Nephron progenitor cell (in vitro differentiated cells): ENCODE data around the gene VSTM5.

Experiments used
- DNase-seq: peaks from one replicate; pipeline ENCODE4 v3.0.0; 2021
- H3K27ac Mint-ChIP-seq: 2 replicates; pipeline ENCODE4 v1.8.0; 2021; ENCODE audit warnings: mild to moderate bottlenecking, moderate library complexity, mixed read lengths
- H3K27me3 Mint-ChIP-seq: 2 replicates; pipeline ENCODE4 v1.8.0; 2021; ENCODE audit warnings: mild to moderate bottlenecking, low read depth, mixed read lengths; ENCODE audit not compliant: poor library complexity
- H3K36me3 Mint-ChIP-seq: 2 replicates; pipeline ENCODE4 v1.8.0; 2021; ENCODE audit warnings: low read depth, mixed read lengths
- H3K4me1 Mint-ChIP-seq: 2 replicates; pipeline ENCODE4 v1.8.0; 2021; ENCODE audit warnings: mixed read lengths
- H3K4me3 Mint-ChIP-seq: 2 replicates; pipeline ENCODE4 v1.8.0; 2021; ENCODE audit warnings: mild to moderate bottlenecking, moderate library complexity, mixed read lengths
- H3K9me3 Mint-ChIP-seq: 2 replicates; pipeline ENCODE4 v1.8.0; 2021; ENCODE audit warnings: mild to moderate bottlenecking, moderate library complexity, mixed read lengths
- CTCF ChIP-seq: fragments of 200-600 bp; sonication (generic); IDR thresholded peaks from 2 replicates; pipeline ENCODE4 v1.5.0; 2021; ENCODE audit warnings: antibody characterized with exemption

VSTM5 gene

GRCh38 chr11:93857413-93858120, 7.1 kb upstream of the VSTM5 start:
- Mint-ChIP-seq H3K4me3 (no peak overlapping the region), H3K4me1 (peaks cover 43% of the 10 kb centered on the region)

GRCh38 chr11:93852242-93852641, 1.8 kb upstream of the VSTM5 start:
- TF ChIP-seq CTCF = no peak
- Mint-ChIP-seq H3K4me1 (peaks cover 19% of the 10 kb centered on the region), H3K4me3 (no peak overlapping the region), H3K9me3 (no peaks in the 10 kb centered on the region), H3K27ac (no peak overlapping the region), H3K27me3 (peaks cover 3% of the 10 kb centered on the region), H3K36me3 (no peaks in the 10 kb centered on the region)
- no peak for DNase-seq

More at GRCh38 chr11:93857413-93858120, 7.1 kb upstream of the VSTM5 start:
- Mint-ChIP-seq H3K27ac (no peak overlapping the region), H3K9me3 (no peaks in the 10 kb centered on the region), H3K27me3 (peaks cover 3% of the 10 kb centered on the region), H3K36me3 (no peaks in the 10 kb centered on the region)
- no peak for DNase-seq
- TF ChIP-seq CTCF = no peak

DNA sequence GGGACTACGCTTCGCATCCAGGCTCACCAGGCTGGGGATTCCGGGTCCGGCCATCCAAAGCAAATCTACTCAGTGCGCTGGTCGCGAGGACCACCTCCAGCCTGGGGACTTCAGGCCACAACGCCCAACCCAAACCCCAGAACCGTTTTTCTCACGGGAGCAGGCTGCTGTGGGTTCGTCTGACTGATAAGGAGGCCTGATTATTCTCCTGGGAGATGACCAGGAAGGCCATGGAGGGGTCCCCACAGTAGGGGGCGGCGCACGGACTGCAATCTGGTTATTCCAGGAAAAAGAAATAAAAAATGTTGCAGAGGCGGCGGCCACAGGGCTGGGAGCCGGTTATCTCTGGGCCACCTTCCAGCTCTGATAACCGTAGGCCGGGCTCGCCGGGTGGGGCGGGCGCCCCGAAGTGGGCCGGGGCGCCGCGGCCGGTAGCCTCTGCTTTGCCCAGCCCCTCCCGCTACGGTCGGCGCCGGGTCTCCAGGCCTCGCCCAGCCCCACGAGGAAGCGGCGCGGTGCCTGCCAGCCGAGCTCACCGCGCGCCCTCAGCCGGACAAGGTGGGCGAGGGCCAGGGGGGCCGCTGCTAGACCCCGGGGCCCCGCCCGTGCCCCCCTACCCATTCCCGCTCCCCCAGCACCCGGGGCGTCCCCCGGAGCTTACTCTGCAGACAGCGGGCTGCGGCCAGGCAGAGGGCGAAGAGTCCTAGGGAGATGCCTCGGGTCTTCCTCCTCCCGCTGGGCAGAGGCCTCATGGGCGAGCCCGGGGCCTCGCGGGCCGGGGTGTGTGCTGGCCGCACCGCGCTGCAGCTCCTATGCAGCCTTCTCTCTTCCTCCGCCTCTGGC, 446 bp downstream of the VSTM5 start:
- no peak for TF ChIP-seq CTCF
- Mint-ChIP-seq H3K27ac (no peak overlapping the region), H3K36me3 (no peaks in the 10 kb centered on the region), H3K4me1 (peaks cover 12% of the 10 kb centered on the region), H3K4me3 (no peak overlapping the region), H3K27me3 (no peaks in the 10 kb centered on the region), H3K9me3 (no peaks in the 10 kb centered on the region)
- no peak for DNase-seq

DNA sequence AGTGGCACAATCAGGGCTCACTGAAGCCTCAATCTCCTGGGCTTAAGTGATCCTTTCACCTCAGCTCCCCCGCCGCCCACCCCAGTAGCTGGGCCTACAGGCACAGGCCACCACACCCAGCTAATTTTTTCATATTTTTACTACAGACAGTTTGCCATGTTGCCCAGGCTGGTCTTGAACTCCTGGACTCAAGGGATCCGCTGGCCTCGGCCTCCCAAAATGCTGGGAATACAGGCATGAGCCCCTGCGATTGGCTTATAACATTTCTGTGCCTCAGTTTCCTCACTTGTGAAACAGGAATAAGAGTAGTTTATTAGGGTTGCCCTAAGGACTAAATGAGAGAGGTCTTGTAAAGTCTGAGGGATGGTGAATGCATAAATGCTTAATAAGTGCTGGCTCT, 1.2 kb downstream of the VSTM5 start:
- no peak for TF ChIP-seq CTCF
- H3K27ac Mint-ChIP-seq = peak overlapping the region; percentile 71
- DNase-seq = no peak
- H3K9me3 Mint-ChIP-seq = no peaks in the 10 kb centered on the region
- peaks cover 12% of the 10 kb centered on the region for H3K4me1 Mint-ChIP-seq
- no peaks in the 10 kb centered on the region for H3K27me3 Mint-ChIP-seq
- no peak overlapping the region for H3K4me3 Mint-ChIP-seq
- no peaks in the 10 kb centered on the region for H3K36me3 Mint-ChIP-seq

DNA sequence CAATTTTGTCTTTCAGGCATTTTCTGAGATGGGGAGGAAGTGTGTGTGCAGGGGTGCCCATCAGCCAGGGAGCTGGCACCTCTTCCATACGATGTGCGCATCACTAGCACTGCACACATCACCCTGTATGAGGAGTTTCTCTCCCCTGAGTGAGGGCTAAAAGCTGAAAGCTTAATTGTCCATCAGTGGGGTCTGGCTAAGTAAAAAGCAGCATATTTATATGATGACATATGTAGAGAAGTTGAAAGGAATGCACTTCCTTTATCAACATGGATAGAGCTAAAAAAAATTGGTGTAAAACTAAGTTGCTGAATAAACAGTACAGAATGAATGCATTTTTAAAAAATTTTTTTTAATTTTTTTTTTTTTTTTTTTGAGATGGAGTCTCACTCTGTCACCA, 4.0 kb downstream of the VSTM5 start:
- Mint-ChIP-seq H3K27ac (no peak overlapping the region), H3K4me1 (no peaks in the 10 kb centered on the region), H3K4me3 (no peak overlapping the region), H3K36me3 (no peaks in the 10 kb centered on the region), H3K9me3 (no peaks in the 10 kb centered on the region), H3K27me3 (no peaks in the 10 kb centered on the region)
- no peak for TF ChIP-seq CTCF
- no peak for DNase-seq
